GM21717 (cell line): ENCODE data around the gene SOCS3.

Experiments
- ATAC-seq: cut with Tn5 transposase; IDR thresholded peaks from one replicate; pipeline ENCODE4 v1.9.1; 2021; ENCODE audit warnings: mild to moderate bottlenecking, moderate library complexity; ENCODE audit not compliant: unreplicated experiment

SOCS3 gene

GRCh38 chr17:78359997-78360370 is at the start of gene SOCS3:
Gene SOCS3, minus strand, starts transcription at chr17:78360077. Its CDS starts 982 bp downstream, at chr17:78359095.
- peak; percentile 35 for ATAC-seq

DNA sequence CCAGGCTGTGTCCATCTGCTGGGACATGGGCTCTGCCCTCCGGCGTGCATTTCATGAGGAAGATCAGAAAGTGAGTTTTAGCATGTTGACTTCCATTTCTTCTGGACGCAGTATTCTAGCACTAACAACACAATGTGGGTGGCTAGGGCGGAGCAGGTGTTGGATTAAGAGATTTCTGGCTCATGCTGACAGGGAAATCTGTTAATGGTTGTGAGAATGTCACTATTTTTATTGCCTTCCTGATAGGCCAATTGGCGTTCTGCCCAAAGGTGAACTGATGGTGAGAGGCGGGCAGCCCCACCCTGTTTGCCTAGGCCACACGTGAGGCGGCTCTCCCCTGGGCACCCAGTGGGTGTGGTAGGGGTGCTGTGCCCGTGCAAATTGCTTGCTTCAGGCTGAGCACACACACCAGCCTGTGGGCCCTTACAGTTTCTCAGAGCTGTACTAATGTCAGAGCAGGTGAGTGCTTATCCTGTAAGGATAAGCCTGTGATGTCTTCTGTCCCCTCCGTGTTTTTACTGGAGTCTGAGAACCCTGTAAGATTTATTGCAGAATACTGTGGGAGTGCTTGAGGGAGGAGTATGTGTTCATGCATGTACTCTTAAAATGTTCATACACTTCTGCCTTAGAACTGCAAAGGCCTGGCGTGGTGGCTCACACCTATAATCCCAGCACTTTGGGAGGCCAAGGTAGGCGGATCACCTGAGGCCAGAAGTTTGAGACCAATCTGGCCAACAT is 49.5 kb upstream of the SOCS3 start:
- ATAC-seq: no peak

DNA sequence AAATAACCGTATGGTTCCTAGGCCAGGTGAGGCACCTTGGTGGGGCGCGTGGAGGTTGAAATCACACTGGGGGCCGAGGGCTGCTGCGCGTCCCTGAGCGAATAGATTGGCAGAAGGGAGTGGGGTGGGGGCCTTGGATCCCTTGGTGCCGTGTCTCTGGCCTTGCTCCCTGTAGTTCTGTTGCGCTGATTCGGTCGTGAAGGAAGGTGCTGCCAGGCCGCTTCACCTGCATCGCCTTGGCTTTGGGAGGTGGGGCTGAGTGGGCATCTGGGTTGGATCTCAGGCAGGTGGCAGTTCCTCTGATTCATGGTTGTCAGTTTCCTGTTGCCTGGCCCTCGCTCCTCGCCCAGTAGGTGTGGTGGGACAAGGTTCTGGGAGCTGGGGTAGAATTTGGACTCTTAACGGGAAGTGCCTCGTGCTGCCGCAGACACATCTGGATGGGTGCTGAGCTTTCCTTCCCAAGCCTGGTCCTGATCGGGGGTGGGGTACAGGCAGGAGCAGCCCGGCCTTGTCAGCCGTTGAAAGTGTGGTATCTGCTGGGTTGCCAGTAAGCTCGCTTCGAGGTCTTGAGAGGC is 48.7 kb upstream of the SOCS3 start:
- no peak for ATAC-seq

GRCh38 chr17:78407387-78408000 is 47.6 kb upstream of the SOCS3 start:
- no peak for ATAC-seq

- no peak for ATAC-seq
Measured at GRCh38 chr17:78406920-78407319, 47.0 kb upstream of the SOCS3 start.

- ATAC-seq: no peak
Measured at GRCh38 chr17:78406396-78406795, 46.5 kb upstream of the SOCS3 start.

DNA sequence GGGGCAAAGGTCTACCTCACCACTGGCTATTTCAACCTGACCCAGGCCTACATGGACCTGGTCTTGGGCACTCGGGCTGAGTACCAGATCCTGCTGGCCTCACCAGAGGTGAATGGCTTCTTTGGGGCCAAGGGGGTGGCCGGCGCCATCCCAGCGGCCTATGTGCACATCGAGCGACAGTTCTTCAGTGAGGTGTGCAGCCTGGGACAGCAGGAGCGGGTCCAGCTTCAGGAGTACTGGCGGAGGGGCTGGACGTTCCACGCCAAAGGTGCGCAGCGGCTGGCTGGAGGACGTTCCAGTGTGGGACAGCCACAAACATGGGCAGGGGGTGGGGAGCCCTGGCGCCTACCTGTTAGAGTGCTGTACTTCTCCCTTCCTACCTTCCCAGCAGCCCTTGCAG is 43.9 kb upstream of the SOCS3 start:
- ATAC-seq: no peak

- ATAC-seq: no peak
Measured at GRCh38 chr17:78401891-78402290, 42.0 kb upstream of the SOCS3 start.

DNA sequence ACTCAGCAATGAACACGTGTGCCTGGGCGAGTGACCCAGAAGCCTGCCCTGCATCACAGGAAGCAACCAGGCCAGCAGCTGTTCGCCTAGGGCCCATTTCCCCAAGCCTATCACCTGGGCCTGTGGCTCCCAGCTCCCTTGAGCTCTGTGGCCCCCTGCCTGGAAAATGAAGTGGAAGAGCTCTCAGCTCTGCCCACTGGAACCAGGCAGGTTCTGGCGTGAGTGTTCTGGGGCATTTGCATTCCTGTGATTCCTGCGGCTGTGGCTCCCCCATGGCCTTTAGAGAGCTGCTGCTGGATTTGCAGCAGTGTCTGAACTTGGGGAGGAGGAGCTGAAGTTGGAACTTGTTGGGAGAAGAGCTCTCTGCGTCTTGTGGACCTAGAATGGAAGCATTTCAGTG is 41.4 kb upstream of the SOCS3 start:
- ATAC-seq: no peak

GRCh38 chr17:78400581-78401240 is 40.8 kb upstream of the SOCS3 start:
- no peak for ATAC-seq

- no peak for ATAC-seq
Measured at GRCh38 chr17:78399693-78400144, 39.8 kb upstream of the SOCS3 start.

- no peak for ATAC-seq
Measured at GRCh38 chr17:78399028-78399692, 39.3 kb upstream of the SOCS3 start.

- ATAC-seq: no peak
Measured at GRCh38 chr17:78398390-78398789, 38.5 kb upstream of the SOCS3 start.

DNA sequence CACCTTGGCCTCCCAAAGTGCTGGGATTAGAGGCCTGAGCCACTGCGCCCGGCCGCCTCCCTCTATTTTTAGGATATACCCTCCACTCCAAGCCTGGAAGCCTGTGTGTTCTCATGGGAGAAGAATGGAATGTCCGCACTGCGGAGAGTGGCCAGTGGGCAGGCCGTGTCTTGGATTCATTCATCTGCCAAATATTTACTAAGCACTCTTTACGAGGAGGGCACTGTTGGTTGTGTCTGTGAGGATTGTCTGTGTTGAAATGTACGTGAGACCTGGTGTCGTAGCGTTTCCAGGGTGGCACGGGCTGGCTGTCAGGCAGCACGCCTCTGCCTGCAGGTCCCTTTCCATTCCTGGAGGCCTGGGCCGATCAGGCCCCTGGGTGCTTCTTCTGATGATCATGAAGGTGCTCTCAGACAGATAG is 37.8 kb upstream of the SOCS3 start:
- ATAC-seq: no peak

GRCh38 chr17:78396441-78397337 is 36.8 kb upstream of the SOCS3 start:
- ATAC-seq: no peak

GRCh38 chr17:78395155-78395554 is 35.3 kb upstream of the SOCS3 start:
- no peak for ATAC-seq

DNA sequence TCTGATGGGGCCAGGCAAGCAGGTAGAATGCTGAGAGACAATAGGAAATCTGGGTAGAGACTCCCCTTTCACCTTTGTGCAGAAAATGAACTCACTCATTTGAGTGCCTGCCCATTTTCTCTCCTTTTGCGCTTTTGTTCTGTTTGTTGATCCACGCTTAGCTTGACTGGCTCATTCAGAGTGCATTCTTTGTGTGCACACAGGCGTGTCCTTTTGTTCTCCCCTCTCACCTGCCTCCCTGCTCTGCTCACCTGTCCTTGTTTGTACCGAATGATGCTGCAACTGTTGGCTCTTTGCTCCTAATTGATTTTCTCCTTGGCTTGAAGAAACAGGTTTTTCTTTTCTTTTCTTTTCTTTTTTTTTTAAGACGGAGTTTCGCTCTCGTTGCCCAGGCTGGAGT is 34.3 kb upstream of the SOCS3 start:
- no peak for ATAC-seq

GRCh38 chr17:78393575-78393974 is 33.7 kb upstream of the SOCS3 start:
- no peak for ATAC-seq

GRCh38 chr17:78392295-78392694 is 32.4 kb upstream of the SOCS3 start:
- ATAC-seq: no peak

DNA sequence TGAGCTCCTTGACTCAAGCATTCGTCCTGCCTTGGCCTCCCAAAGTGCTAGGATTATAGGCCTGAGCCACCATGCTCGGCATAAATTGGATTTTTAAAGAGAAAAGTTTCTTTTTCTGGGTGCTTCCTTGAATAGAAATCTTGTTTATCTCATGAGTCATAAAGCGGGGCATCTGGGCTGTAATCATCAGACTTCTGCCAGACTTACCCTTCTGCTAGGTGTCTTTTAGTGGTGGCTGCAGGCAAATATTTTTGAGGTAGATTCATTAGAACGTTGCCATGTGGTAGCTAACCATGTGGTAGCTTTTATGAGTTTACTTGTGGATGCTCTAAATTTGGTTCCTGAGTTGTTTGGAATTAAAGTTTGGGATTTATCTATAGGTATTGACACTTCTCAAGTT is 32.0 kb upstream of the SOCS3 start:
- ATAC-seq: no peak
